Measurements from ENCODE around the gene IL21R. TPM values are rescaled to one million over a fixed set of nuclear protein-coding genes. Genes with fewer than 3 reads are reported as not detected.

The IL21R gene
- total and polyA plus RNA-seq, 9 of the 15 experiments (the other 6 are each of a cell fraction or from before 2014, with no cell fraction given), result 0.04 to 0.34 (median 0.18) TPM; not detected in 1

DNA sequence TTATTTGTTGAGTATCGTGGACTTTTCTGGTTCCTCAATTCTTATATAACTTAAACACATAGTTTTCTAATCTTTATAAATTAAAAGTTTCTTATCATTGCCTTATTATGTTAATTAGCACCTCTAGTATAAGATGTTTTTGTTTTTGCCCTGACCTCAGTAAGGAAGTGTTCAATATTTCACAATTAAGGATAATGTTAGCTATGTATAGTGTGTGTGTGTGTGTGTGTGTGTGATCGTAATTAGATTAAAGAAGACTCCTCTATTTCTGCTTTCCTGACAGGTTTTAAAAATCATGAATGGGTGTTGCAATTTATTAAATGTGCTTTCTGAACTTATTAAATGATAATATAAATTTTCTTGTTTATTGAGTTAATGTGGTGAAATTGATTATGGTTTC lies 12.0 kb downstream of the IL21R start:
- Histone ChIP-seq H3K9me3 (replicated peaks; ENCODE audit: control insufficient read depth, insufficient read depth, low read depth, low read length) (no peaks in the 10 kb centered on the region), H2AFZ (ENCODE audit: low read depth, low read length) (no peak overlapping the region), H3K79me2 (ENCODE audit: control insufficient read depth, insufficient read depth, low read length) (no peaks in the 10 kb centered on the region), H3K9ac (ENCODE audit: insufficient read depth in 1 of 2, low read depth in 2 of 2, low read length in 2 of 2) (no peak overlapping the region), H3K27me3 (ENCODE audit: control insufficient read depth in 2 of 2, insufficient read depth in 2 of 2, low read length in 2 of 2) (no peaks in the 10 kb centered on the region), H3K27ac (ENCODE audit: extremely low read depth, low read depth, low read length) (no peak overlapping the region), H3K4me2 (ENCODE audit: insufficient read depth, low read length) (no peak overlapping the region), H4K20me1 (replicated peaks; ENCODE audit: control insufficient read depth, insufficient read depth, low read length) (no peaks in the 10 kb centered on the region), H3K9me1 (ENCODE audit: control insufficient read depth, insufficient read depth, low read length) (no peaks in the 10 kb centered on the region), H3K4me3 (no peak overlapping the region), H3K36me3 (ENCODE audit: control insufficient read depth, insufficient read depth, low read length) (no peaks in the 10 kb centered on the region), H3K4me1 (replicated peaks in 1 of 2; ENCODE audit: control insufficient read depth in 2 of 2, insufficient read depth in 2 of 2, low read length in 2 of 2) (no peaks in the 10 kb centered on the region)
- FAIRE-seq (no peak), ATAC-seq (no peak), DNase-seq (ENCODE audit: extremely low read depth in 1 of 4, low spot score in 3 of 4) (no peak)
- CTCF ChIA-PET (ENCODE audit: low intra/inter-chr PET ratio), result no interaction called here
- POLR2A ChIA-PET, result no interaction called here
- intact Hi-C loops (cut with micrococcal nuclease) (no loop called here), in situ Hi-C loops (cut with MboI) (no loop called here)
- BruUV-seq (replicated peaks), result no TSS peak
- 0% methylated on average over 2 of the region's 2 CpGs for WGBS (ENCODE audit: insufficient coverage, low coverage, missing lambda C conversion rate)
- TF ChIP-seq TRIM24 (IDR thresholded peaks at IDR 0.05), result no peak
- TF ChIP-seq, protein P1, sequence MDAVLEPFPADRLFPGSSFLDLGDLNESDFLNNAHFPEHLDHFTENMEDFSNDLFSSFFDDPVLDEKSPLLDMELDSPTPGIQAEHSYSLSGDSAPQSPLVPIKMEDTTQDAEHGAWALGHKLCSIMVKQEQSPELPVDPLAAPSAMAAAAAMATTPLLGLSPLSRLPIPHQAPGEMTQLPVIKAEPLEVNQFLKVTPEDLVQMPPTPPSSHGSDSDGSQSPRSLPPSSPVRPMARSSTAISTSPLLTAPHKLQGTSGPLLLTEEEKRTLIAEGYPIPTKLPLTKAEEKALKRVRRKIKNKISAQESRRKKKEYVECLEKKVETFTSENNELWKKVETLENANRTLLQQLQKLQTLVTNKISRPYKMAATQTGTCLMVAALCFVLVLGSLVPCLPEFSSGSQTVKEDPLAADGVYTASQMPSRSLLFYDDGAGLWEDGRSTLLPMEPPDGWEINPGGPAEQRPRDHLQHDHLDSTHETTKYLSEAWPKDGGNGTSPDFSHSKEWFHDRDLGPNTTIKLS (IDR thresholded peaks at IDR 0.05; ENCODE audit: borderline replicate concordance, low read depth), result no peak
- TF ChIP-seq, protein P2, sequence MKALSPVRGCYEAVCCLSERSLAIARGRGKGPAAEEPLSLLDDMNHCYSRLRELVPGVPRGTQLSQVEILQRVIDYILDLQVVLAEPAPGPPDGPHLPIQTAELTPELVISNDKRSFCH (CRISPR knock-in tag; IDR thresholded peaks at IDR 0.05), result no peak
- TF ChIP-seq, protein P2 (tag; IDR thresholded peaks at IDR 0.05), result no peak
- no peak for TF ChIP-seq ZNF408 (CRISPR knock-in tag; IDR thresholded peaks at IDR 0.05; ENCODE audit: low read depth)
- TF ChIP-seq CTBP1 (IDR thresholded peaks at IDR 0.05; ENCODE audit: borderline replicate concordance), result no peak
- TF ChIP-seq, protein P3, sequence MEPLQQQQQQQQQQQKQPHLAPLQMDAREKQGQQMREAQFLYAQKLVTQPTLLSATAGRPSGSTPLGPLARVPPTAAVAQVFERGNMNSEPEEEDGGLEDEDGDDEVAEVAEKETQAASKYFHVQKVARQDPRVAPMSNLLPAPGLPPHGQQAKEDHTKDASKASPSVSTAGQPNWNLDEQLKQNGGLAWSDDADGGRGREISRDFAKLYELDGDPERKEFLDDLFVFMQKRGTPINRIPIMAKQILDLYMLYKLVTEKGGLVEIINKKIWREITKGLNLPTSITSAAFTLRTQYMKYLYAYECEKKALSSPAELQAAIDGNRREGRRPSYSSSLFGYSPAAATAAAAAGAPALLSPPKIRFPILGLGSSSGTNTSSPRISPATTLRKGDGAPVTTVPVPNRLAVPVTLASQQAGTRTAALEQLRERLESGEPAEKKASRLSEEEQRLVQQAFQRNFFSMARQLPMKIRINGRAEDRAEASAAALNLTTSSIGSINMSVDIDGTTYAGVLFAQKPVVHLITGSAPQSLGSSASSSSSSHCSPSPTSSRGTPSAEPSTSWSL (CRISPR knock-in tag; IDR thresholded peaks at IDR 0.05; ENCODE audit: borderline replicate concordance), result no peak
- no peak for TF ChIP-seq ZNF75A (CRISPR knock-in tag; IDR thresholded peaks at IDR 0.05)
- TF ChIP-seq, protein P4, sequence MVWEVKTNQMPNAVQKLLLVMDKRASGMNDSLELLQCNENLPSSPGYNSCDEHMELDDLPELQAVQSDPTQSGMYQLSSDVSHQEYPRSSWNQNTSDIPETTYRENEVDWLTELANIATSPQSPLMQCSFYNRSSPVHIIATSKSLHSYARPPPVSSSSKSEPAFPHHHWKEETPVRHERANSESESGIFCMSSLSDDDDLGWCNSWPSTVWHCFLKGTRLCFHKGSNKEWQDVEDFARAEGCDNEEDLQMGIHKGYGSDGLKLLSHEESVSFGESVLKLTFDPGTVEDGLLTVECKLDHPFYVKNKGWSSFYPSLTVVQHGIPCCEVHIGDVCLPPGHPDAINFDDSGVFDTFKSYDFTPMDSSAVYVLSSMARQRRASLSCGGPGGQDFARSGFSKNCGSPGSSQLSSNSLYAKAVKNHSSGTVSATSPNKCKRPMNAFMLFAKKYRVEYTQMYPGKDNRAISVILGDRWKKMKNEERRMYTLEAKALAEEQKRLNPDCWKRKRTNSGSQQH (CRISPR knock-in tag; IDR thresholded peaks at IDR 0.05), result no peak
